ENCODE data around the gene UBE4B. TPM values are rescaled to one million over a fixed set of nuclear protein-coding genes. Genes with fewer than 3 reads are reported as not detected.

UBE4B gene
- total and polyA plus RNA-seq, 2 of the 13 experiments (the other 11 are each of a cell fraction or from before 2014, with no cell fraction given): 15.2 to 24.8 TPM

- TF ChIP-seq DMTF1 (CRISPR knock-in tag; IDR thresholded peaks at IDR 0.05) (no peak), ZNF629 (CRISPR knock-in tag; conservative IDR thresholded peaks at IDR 0.05) (peak; percentile 84), NCOA2 (CRISPR knock-in tag; IDR thresholded peaks at IDR 0.05) (no peak), ZNF225 (CRISPR knock-in tag; IDR thresholded peaks at IDR 0.05) (no peak), ZNF660 (CRISPR knock-in tag; IDR thresholded peaks at IDR 0.05; ENCODE audit: borderline replicate concordance, low read depth) (no peak), MTF1 (CRISPR knock-in tag; IDR thresholded peaks at IDR 0.05) (no peak), ZFP36L2 (CRISPR knock-in tag; IDR thresholded peaks at IDR 0.05) (no peak), ARID5B (CRISPR knock-in tag; IDR thresholded peaks at IDR 0.05) (0 out of 2 replicates have a peak, but pooled peaks have one; percentile 24), FOXO1 (CRISPR knock-in tag; IDR thresholded peaks at IDR 0.05) (no peak), ZMYM2 (CRISPR knock-in tag; IDR thresholded peaks at IDR 0.05) (peak; percentile 51; the same call in 1 of the 2 replicates), RFX3 (CRISPR knock-in tag; IDR thresholded peaks at IDR 0.05) (no peak), ZNF263 (CRISPR knock-in tag; IDR thresholded peaks at IDR 0.05) (no peak), CREBL2 (CRISPR knock-in tag; IDR thresholded peaks at IDR 0.05; ENCODE audit: borderline replicate concordance) (no peak), ATF2 (CRISPR knock-in tag; IDR thresholded peaks at IDR 0.05) (0 out of 2 replicates have a peak, but pooled peaks have one; percentile 35), KDM1A (CRISPR knock-in tag; IDR thresholded peaks at IDR 0.05) (0 out of 2 replicates have a peak, but pooled peaks have one; percentile 44), FOSL2 (CRISPR knock-in tag; IDR thresholded peaks at IDR 0.05) (peak; percentile 78), CEBPB (IDR thresholded peaks at IDR 0.05; ENCODE audit: borderline replicate concordance, low read depth, low read length) (peak; percentile 62; the same call in 1 of the 2 replicates), ZNF878 (CRISPR knock-in tag; IDR thresholded peaks at IDR 0.05) (no peak), ZNF841 (CRISPR knock-in tag; IDR thresholded peaks at IDR 0.05; ENCODE audit: borderline replicate concordance) (no peak), ZNF382 (CRISPR knock-in tag; IDR thresholded peaks at IDR 0.05; ENCODE audit: borderline replicate concordance) (no peak), SIN3A (IDR thresholded peaks at IDR 0.05; ENCODE audit: borderline replicate concordance, low read depth, low read length) (no peak), GTF3A (CRISPR knock-in tag; conservative IDR thresholded peaks at IDR 0.05) (no peak), ZNF513 (CRISPR knock-in tag; conservative IDR thresholded peaks at IDR 0.05) (no peak), CEBPG (CRISPR knock-in tag; IDR thresholded peaks at IDR 0.05) (peak; percentile 67)
Measured at GRCh38 chr1:10195570-10195969, 162.8 kb downstream of the UBE4B start (continued).

Measured in HepG2 (cell line).